DOHH2 (cell line): ENCODE measurements around the gene LRRC3B.

Experiments
- H3F3A ChIP-seq: fragments of 200-600 bp; sonication (generic), shearing (Covaris generic); 2 replicates; pipeline ENCODE4 v1.6.0; 2016; ENCODE audit warnings: antibody characterized with exemption, mild to moderate bottlenecking; ENCODE audit not compliant: control insufficient read depth, insufficient read depth
- H3K27ac ChIP-seq: fragments of 200-600 bp; sonication (generic); 2 replicates; pipeline ENCODE4 v1.5.1; 2014; ENCODE audit warnings: low read depth, mild to moderate bottlenecking, low read length, moderate library complexity
- H3K27me3 ChIP-seq: fragments of 200-600 bp; sonication (generic); 2 replicates; pipeline ENCODE4 v1.6.1; 2014; ENCODE audit warnings: mild to moderate bottlenecking, low read length, mixed read lengths; ENCODE audit not compliant: control insufficient read depth
- H3K36me3 ChIP-seq: fragments of 200-600 bp; sonication (generic); 2 replicates; pipeline ENCODE4 v1.6.1; 2014; ENCODE audit warnings: mild to moderate bottlenecking, low read length, moderate library complexity, mixed read lengths; ENCODE audit not compliant: control insufficient read depth
- H3K4me1 ChIP-seq: fragments of 200-600 bp; sonication (generic); 2 replicates; pipeline ENCODE4 v1.6.1; 2014; ENCODE audit warnings: mild to moderate bottlenecking, low read length, mixed read lengths; ENCODE audit not compliant: control insufficient read depth
- H3K4me2 ChIP-seq: fragments of 200-600 bp; sonication (generic); 2 replicates; pipeline ENCODE4 v1.6.0; 2014; ENCODE audit warnings: mild to moderate bottlenecking, low read length, moderate library complexity
- H3K4me3 ChIP-seq: fragments of 200-600 bp; sonication (generic); 2 replicates; pipeline ENCODE4 v1.5.1; 2014; ENCODE audit warnings: mild to moderate bottlenecking, low read length, mixed read lengths
- H3K79me2 ChIP-seq: fragments of 200-600 bp; sonication (generic); 2 replicates; pipeline ENCODE4 v1.6.1; 2014; ENCODE audit warnings: mild to moderate bottlenecking, low read length, mixed read lengths; ENCODE audit not compliant: control insufficient read depth
- H3K9me2 ChIP-seq: fragments of 200-600 bp; sonication (generic); replicated peaks from 2 replicates; pipeline ENCODE4 v1.6.1; 2014; ENCODE audit warnings: mild to moderate bottlenecking, low read length, mixed read lengths; ENCODE audit not compliant: control insufficient read depth
- H3K9me3 ChIP-seq: fragments of 200-600 bp; sonication (generic); 2 replicates; pipeline ENCODE4 v1.6.1; 2014; ENCODE audit warnings: antibody characterized with exemption, low read length, mixed read lengths; ENCODE audit not compliant: control insufficient read depth, insufficient read depth
- H4K20me1 ChIP-seq: fragments of 200-600 bp; sonication (generic); 2 replicates; pipeline ENCODE4 v1.6.0; 2014; ENCODE audit warnings: low read depth, mild to moderate bottlenecking, antibody characterized with exemption, low read length, moderate library complexity; ENCODE audit not compliant: control insufficient read depth, insufficient read depth
- CTCF ChIP-seq: fragments of 200-600 bp; sonication (generic); IDR thresholded peaks from one replicate; pipeline ENCODE4 v1.5.1; 2014; ENCODE audit warnings: antibody characterized with exemption, mild to moderate bottlenecking, low read depth, low read length; ENCODE audit not compliant: poor library complexity, severe bottlenecking
- EZH2phosphoT487 ChIP-seq: fragments of 200-600 bp; sonication (generic); IDR thresholded peaks from 2 replicates; pipeline ENCODE4 v1.6.1; 2017; ENCODE audit warnings: borderline replicate concordance, mild to moderate bottlenecking, antibody characterized with exemption, low read length, moderate library complexity, mixed read lengths

The LRRC3B gene

GRCh38 chr3:26638113-26638512 lies 15.5 kb downstream of the LRRC3B start:
- no peaks in the 10 kb centered on the region for H3K4me1 ChIP-seq
- H3F3A ChIP-seq: no peaks in the 10 kb centered on the region
- H3K9me3 ChIP-seq: no peaks in the 10 kb centered on the region
- H3K4me3 ChIP-seq: no peak overlapping the region
- H4K20me1 ChIP-seq: no peaks in the 10 kb centered on the region
- no peaks in the 10 kb centered on the region for H3K36me3 ChIP-seq
- H3K27ac ChIP-seq: no peak overlapping the region
- no peak overlapping the region for H3K4me2 ChIP-seq
- no peaks in the 10 kb centered on the region for H3K9me2 ChIP-seq
- no peaks in the 10 kb centered on the region for H3K27me3 ChIP-seq
- TF ChIP-seq EZH2phosphoT487 (no peak), CTCF (no peak)
- H3K79me2 ChIP-seq: no peaks in the 10 kb centered on the region

- H4K20me1 ChIP-seq: no peaks in the 10 kb centered on the region
- no peaks in the 10 kb centered on the region for H3K79me2 ChIP-seq
- H3K4me1 ChIP-seq: no peaks in the 10 kb centered on the region
- TF ChIP-seq CTCF (no peak), EZH2phosphoT487 (no peak)
- H3K4me3 ChIP-seq: no peak overlapping the region
- no peaks in the 10 kb centered on the region for H3K27me3 ChIP-seq
- no peaks in the 10 kb centered on the region for H3F3A ChIP-seq
- H3K4me2 ChIP-seq: no peak overlapping the region
- no peaks in the 10 kb centered on the region for H3K9me2 ChIP-seq
- no peaks in the 10 kb centered on the region for H3K36me3 ChIP-seq
- H3K9me3 ChIP-seq: no peaks in the 10 kb centered on the region
- H3K27ac ChIP-seq: no peak overlapping the region
Observed at GRCh38 chr3:26639339-26639738, 16.8 kb downstream of the LRRC3B start.

DNA sequence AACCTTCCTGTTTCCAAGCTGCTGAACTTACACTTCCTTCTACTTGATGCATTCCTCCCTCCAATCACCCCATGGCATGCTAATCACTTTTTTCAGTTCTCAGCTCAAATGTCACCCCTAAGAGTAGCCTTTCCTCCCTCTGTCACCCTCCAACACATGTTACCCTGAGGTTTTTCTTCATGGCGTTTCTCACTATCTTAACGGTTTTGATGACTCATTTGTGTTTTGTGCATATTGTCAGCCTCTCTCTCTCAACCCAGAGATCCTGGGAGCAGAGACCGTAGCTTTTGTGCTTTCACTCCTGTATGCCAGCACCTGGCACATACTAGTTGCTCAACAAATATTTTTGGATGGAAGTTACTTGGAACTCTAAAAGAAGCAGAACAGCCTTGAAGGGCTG lies 24.5 kb downstream of the LRRC3B start:
- no peaks in the 10 kb centered on the region for H3K9me2 ChIP-seq
- H3K27me3 ChIP-seq: no peaks in the 10 kb centered on the region
- H3K27ac ChIP-seq: no peak overlapping the region
- H3K4me1 ChIP-seq: no peaks in the 10 kb centered on the region
- no peak for TF ChIP-seq EZH2phosphoT487
- TF ChIP-seq CTCF: no peak
- H3K79me2 ChIP-seq: no peaks in the 10 kb centered on the region
- H3K9me3 ChIP-seq: no peaks in the 10 kb centered on the region
- H3K4me3 ChIP-seq: no peak overlapping the region
- H3K4me2 ChIP-seq: no peak overlapping the region
- no peaks in the 10 kb centered on the region for H3K36me3 ChIP-seq
- no peaks in the 10 kb centered on the region for H4K20me1 ChIP-seq
- H3F3A ChIP-seq: no peaks in the 10 kb centered on the region

- Histone ChIP-seq H3K27ac (no peak overlapping the region), H3F3A (no peaks in the 10 kb centered on the region), H3K27me3 (no peaks in the 10 kb centered on the region), H4K20me1 (no peaks in the 10 kb centered on the region), H3K79me2 (no peaks in the 10 kb centered on the region), H3K4me2 (no peak overlapping the region), H3K4me3 (no peak overlapping the region), H3K36me3 (no peaks in the 10 kb centered on the region), H3K9me3 (no peaks in the 10 kb centered on the region), H3K9me2 (no peaks in the 10 kb centered on the region), H3K4me1 (no peaks in the 10 kb centered on the region)
- TF ChIP-seq CTCF (no peak), EZH2phosphoT487 (no peak)
Observed at GRCh38 chr3:26648461-26648860, 25.9 kb downstream of the LRRC3B start.
